GM23248 (cell line): ENCODE results near the gene PSMB7.

Source experiments
- EZH2 ChIP-seq: fragments of 200-600 bp; sonication (generic); IDR thresholded peaks from 2 replicates; pipeline ENCODE4 v1.6.1; 2018; ENCODE audit warnings: antibody characterized with exemption, mild to moderate bottlenecking; ENCODE audit not compliant: insufficient read depth, poor library complexity, severe bottlenecking
- EZH2phosphoT487 ChIP-seq: fragments of 200-600 bp; sonication (generic); IDR thresholded peaks from 2 replicates; pipeline ENCODE4 v1.6.1; 2018; ENCODE audit warnings: antibody characterized with exemption, moderate library complexity, mild to moderate bottlenecking, low read depth; ENCODE audit not compliant: insufficient read depth

DNA sequence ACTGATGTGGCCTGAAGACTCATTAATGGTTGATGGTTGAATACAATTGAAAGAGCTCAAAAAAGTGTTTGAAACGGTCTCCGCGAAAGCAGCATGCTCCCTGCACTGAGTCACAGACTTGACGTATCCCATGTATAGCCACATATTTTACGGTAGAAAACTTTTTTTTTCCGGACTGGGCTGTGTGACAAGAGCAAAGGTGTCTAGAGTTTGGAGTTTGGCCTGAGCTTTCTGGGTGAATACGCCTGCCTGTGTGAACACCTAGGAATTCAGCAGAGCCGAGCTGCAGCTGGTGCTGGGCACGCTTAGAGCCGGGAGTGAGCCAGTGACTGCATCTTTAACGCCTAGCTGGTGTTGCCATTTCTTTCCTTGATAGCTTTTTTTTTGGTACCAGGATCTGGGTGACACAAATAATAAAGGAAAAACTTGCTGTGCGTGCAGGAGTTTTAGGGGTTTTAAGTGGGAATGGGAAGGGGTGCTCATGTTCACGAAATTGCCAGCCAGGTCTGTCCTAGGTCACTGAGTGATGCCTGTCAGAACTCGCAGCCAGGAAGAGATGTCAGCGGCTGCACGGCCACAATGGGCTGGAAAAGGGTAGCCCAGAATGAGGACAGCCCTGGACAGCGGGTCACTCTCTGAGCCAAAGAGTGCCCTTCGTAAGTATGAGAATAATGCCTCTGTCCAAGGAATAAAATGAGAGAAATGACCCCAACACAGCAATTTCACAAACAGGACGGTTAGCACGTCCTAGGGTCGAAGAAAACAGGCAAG, 51.7 kb downstream of the PSMB7 start:
- no peak for TF ChIP-seq EZH2
- TF ChIP-seq EZH2phosphoT487: no peak
